HG02571 (cell line): ENCODE measurements around the gene EXOC3L4.
"Not testable (repeated sequence)": the region's sequence is repeated elsewhere in the genome, so short reads cannot be mapped to it uniquely, and the experiment has no call there.

Experiments used
- ATAC-seq: cut with Tn5 transposase; IDR thresholded peaks from one replicate; pipeline ENCODE4 v1.9.1; 2021; ENCODE audit warnings: mild to moderate bottlenecking, moderate library complexity; ENCODE audit not compliant: unreplicated experiment

The EXOC3L4 gene

GRCh38 chr14:103119527-103119926 is 25.0 kb downstream of the EXOC3L4 start:
- not testable (repeated sequence) for ATAC-seq

- no peak for ATAC-seq
These were observed 26.8 kb downstream of the EXOC3L4 start for GRCh38 chr14:103121121-103121845.

- ATAC-seq, result no peak
These were observed 27.5 kb downstream of the EXOC3L4 start for GRCh38 chr14:103121846-103122584.

GRCh38 chr14:103122585-103122946 is 28.0 kb downstream of the EXOC3L4 start:
- no peak for ATAC-seq

- ATAC-seq, result no peak
These were observed 28.6 kb downstream of the EXOC3L4 start, which contains the start of gene TNFAIP2 for GRCh38 chr14:103122947-103123633. Gene TNFAIP2, plus strand, starts transcription at chr14:103123461. Its CDS starts 2,997 bp downstream, at chr14:103126458.

GRCh38 chr14:103123634-103124500 is 29.3 kb downstream of the EXOC3L4 start:
- ATAC-seq, result no peak

GRCh38 chr14:103124501-103125001 is 30.0 kb downstream of the EXOC3L4 start:
- no peak for ATAC-seq

GRCh38 chr14:103125098-103126070 is 30.9 kb downstream of the EXOC3L4 start:
- ATAC-seq, result no peak

- ATAC-seq, result no peak
These were observed 31.8 kb downstream of the EXOC3L4 start for GRCh38 chr14:103126088-103126872.

GRCh38 chr14:103126873-103127304 is 32.4 kb downstream of the EXOC3L4 start:
- no peak for ATAC-seq

- no peak for ATAC-seq
These were observed 32.8 kb downstream of the EXOC3L4 start for GRCh38 chr14:103127356-103127755.

- no peak for ATAC-seq
These were observed 33.5 kb downstream of the EXOC3L4 start for GRCh38 chr14:103127861-103128598.

GRCh38 chr14:103128631-103129300 is 34.2 kb downstream of the EXOC3L4 start:
- no peak for ATAC-seq

- no peak for ATAC-seq
These were observed 34.9 kb downstream of the EXOC3L4 start for GRCh38 chr14:103129301-103130016.

GRCh38 chr14:103130017-103130764 is 35.7 kb downstream of the EXOC3L4 start:
- ATAC-seq, result no peak

GRCh38 chr14:103130965-103131364 is 36.4 kb downstream of the EXOC3L4 start:
- ATAC-seq, result no peak
